HFFc6 (cell line): Measurements from ENCODE around the gene TEX51. TPM values are rescaled to one million over a fixed set of nuclear protein-coding genes. Genes with fewer than 3 reads are reported as not detected.

Experiments
- DNase-seq: peaks from one replicate; pipeline ENCODE4 v3.0.0-alpha.2; 2018
- H3K27ac Mint-ChIP-seq: 2 replicates; pipeline ENCODE4 v1.8.0; 2020; ENCODE audit warnings: mild to moderate bottlenecking, mixed read lengths
- H3K27me3 Mint-ChIP-seq: 2 replicates; pipeline ENCODE4 v1.8.0; 2021; ENCODE audit warnings: mild to moderate bottlenecking, moderate library complexity, mixed read lengths; ENCODE audit not compliant: insufficient read depth
- H3K36me3 Mint-ChIP-seq: 2 replicates; pipeline ENCODE4 v1.8.0; 2021; ENCODE audit warnings: low read depth, mixed read lengths
- H3K4me1 Mint-ChIP-seq: 2 replicates; pipeline ENCODE4 v1.8.0; 2020; ENCODE audit warnings: low read depth, mixed read lengths
- H3K4me3 Mint-ChIP-seq: 2 replicates; pipeline ENCODE4 v1.8.0; 2020; ENCODE audit warnings: mild to moderate bottlenecking, moderate library complexity, mixed read lengths
- H3K9me3 Mint-ChIP-seq: 2 replicates; pipeline ENCODE4 v1.8.0; 2020; ENCODE audit warnings: mild to moderate bottlenecking, mixed read lengths
- CTCF ChIP-seq: fragments of 200-600 bp; sonication (generic); IDR thresholded peaks from 2 replicates; pipeline ENCODE4 v1.5.0; 2021; ENCODE audit warnings: antibody characterized with exemption, mild to moderate bottlenecking
- total RNA-seq, 6 experiments: library from RNA; stranded (reverse); fragmentation: NEBNext Ultra II Directional; extraction: Animal tissue kit (Norgen Biotek cat#: 25700); gene quantifications; 2 replicates in 1 of 6; 3 replicates in 5 of 6; pipeline ENCODE4 v1.2.3, GENCODE V29; 2021

The TEX51 gene
- total RNA-seq, 6 experiments from 2014 or later, result not detected

GRCh38 chr2:126893153-126893552 lies 5.5 kb upstream of the TEX51 start:
- H3K27ac Mint-ChIP-seq, result no peak overlapping the region
- TF ChIP-seq CTCF, result no peak
- H3K4me1 Mint-ChIP-seq, result no peaks in the 10 kb centered on the region
- no peak for DNase-seq
- no peaks in the 10 kb centered on the region for H3K36me3 Mint-ChIP-seq
- peaks cover 28% of the 10 kb centered on the region for H3K27me3 Mint-ChIP-seq
- no peak overlapping the region for H3K4me3 Mint-ChIP-seq
- no peaks in the 10 kb centered on the region for H3K9me3 Mint-ChIP-seq

GRCh38 chr2:126893606-126894005 lies 5.1 kb upstream of the TEX51 start:
- H3K27ac Mint-ChIP-seq, result no peak overlapping the region
- H3K36me3 Mint-ChIP-seq, result no peaks in the 10 kb centered on the region
- peaks cover 27% of the 10 kb centered on the region for H3K27me3 Mint-ChIP-seq
- TF ChIP-seq CTCF, result no peak
- no peak overlapping the region for H3K4me3 Mint-ChIP-seq
- H3K4me1 Mint-ChIP-seq, result no peaks in the 10 kb centered on the region
- H3K9me3 Mint-ChIP-seq, result no peaks in the 10 kb centered on the region
- no peak for DNase-seq

- H3K4me3 Mint-ChIP-seq, result no peak overlapping the region
- no peak overlapping the region for H3K27ac Mint-ChIP-seq
- no peaks in the 10 kb centered on the region for H3K9me3 Mint-ChIP-seq
- H3K36me3 Mint-ChIP-seq, result no peaks in the 10 kb centered on the region
- H3K27me3 Mint-ChIP-seq, result peaks cover 27% of the 10 kb centered on the region
- DNase-seq, result no peak
- no peak for TF ChIP-seq CTCF
- no peaks in the 10 kb centered on the region for H3K4me1 Mint-ChIP-seq
These were observed 4.6 kb upstream of the TEX51 start for GRCh38 chr2:126894082-126894481.

GRCh38 chr2:126894585-126895182 lies 4.0 kb upstream of the TEX51 start:
- Mint-ChIP-seq H3K27ac (no peak overlapping the region), H3K36me3 (no peaks in the 10 kb centered on the region), H3K27me3 (peaks cover 27% of the 10 kb centered on the region), H3K4me1 (no peaks in the 10 kb centered on the region), H3K9me3 (no peaks in the 10 kb centered on the region), H3K4me3 (no peak overlapping the region)
- DNase-seq, result no peak
- no peak for TF ChIP-seq CTCF

GRCh38 chr2:126895336-126895735 lies 3.4 kb upstream of the TEX51 start:
- Mint-ChIP-seq H3K36me3 (no peaks in the 10 kb centered on the region), H3K4me1 (no peaks in the 10 kb centered on the region), H3K27ac (no peak overlapping the region), H3K9me3 (no peaks in the 10 kb centered on the region), H3K4me3 (no peak overlapping the region), H3K27me3 (peaks cover 25% of the 10 kb centered on the region)
- DNase-seq, result no peak
- no peak for TF ChIP-seq CTCF

- H3K9me3 Mint-ChIP-seq, result no peaks in the 10 kb centered on the region
- DNase-seq, result no peak
- no peaks in the 10 kb centered on the region for H3K36me3 Mint-ChIP-seq
- H3K4me3 Mint-ChIP-seq, result no peak overlapping the region
- no peaks in the 10 kb centered on the region for H3K4me1 Mint-ChIP-seq
- H3K27me3 Mint-ChIP-seq, result peaks cover 16% of the 10 kb centered on the region
- no peak overlapping the region for H3K27ac Mint-ChIP-seq
- no peak for TF ChIP-seq CTCF
These were observed 2.2 kb upstream of the TEX51 start for GRCh38 chr2:126896471-126896870.
